Measurements from ENCODE around the gene EIF5. TPM values are rescaled to one million over a fixed set of nuclear protein-coding genes. Genes with fewer than 3 reads are reported as not detected.

EIF5 gene
- total and polyA plus RNA-seq, 2 donors (not counting 3 experiments of a cell fraction or from before 2014, with no cell fraction given) = 175 to 313 TPM

DNA sequence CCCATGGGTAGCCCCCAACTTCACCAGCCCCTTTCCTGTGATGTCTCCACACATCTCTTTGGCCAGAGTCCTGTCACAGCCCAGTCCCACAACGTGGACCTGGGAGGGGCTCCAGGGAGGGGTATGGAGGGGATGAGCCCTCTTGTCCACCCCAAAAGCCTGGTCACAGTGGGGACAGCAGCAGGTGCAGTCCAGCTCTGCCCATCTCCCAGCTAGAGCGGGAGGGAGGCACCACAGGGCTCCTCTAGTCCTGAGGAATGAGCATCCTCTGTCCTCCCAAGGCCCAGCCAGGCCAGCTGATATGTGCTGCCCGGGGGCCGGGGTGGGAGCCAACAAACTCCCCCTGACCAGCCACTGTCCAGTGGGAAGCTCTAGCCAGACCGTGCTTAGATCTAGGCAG, 43.5 kb upstream of the EIF5 start:
- CTCF ChIA-PET = interaction anchor here (2.3 to 10.4 kb wide), 7 partner anchors 9 to 214 kb away, joined by 9 to 257 read pairs (median 11); no protein-coding TSS in a partner anchor
- intact Hi-C loops (cut with micrococcal nuclease) = no loop called here

DNA sequence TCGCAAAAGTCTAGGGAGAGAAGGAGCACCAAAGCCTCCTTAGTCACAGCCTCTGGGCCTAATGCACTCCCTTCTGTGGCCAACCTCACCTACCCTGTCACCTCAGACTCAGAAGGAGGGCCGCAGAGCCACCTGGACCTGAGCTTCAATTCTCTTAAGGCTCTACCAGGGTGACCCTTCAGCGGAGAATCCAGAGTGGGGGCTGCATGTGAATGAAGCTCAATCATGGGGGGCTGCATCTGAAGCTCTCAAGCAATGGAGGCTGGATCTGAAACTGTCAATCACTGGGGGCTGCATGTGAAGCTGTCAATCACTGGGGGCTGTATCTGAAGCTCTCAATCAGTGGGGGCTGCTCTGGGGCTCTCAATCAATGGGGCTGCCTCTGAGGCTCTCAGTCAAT, 43.1 kb upstream of the EIF5 start:
- H3K79me2 ChIP-seq (ENCODE audit: control insufficient read depth, insufficient read depth, low read length) = no peaks in the 10 kb centered on the region
- no peak overlapping the region for H3K9ac ChIP-seq (replicated peaks; ENCODE audit: extremely low read depth, insufficient read depth, low read length)
- H3K36me3 ChIP-seq (ENCODE audit: control insufficient read depth in 2 of 2, extremely low read depth in 1 of 2, insufficient read depth in 2 of 2, low read length in 2 of 2) = no peaks in the 10 kb centered on the region
- no peaks in the 10 kb centered on the region for H3K9me3 ChIP-seq (replicated peaks; ENCODE audit: control insufficient read depth, insufficient read depth, low read length)
- no peak overlapping the region for H3K27ac ChIP-seq (ENCODE audit: insufficient read depth, low read depth, low read length)
- BruUV-seq (replicated peaks) = no TSS peak
- dilution Hi-C loops (cut with MboI; ENCODE audit: extremely low pct_ligation_motif_present, low sequenced_read_pairs) = no loop called here
- intact Hi-C loops (cut with micrococcal nuclease) = no loop called here
- no peak overlapping the region for H3K4me2 ChIP-seq (ENCODE audit: insufficient read depth, low read length)
- peaks cover 0 to 11% of the 10 kb centered on the region in 2 experiments for H3K27me3 ChIP-seq (ENCODE audit: control insufficient read depth in 2 of 2, insufficient read depth in 2 of 2, low read length in 2 of 2)
- DNase-seq (ENCODE audit: low read depth, low spot score) = no peak
- FAIRE-seq = no peak
- H3K4me1 ChIP-seq (ENCODE audit: control insufficient read depth, extremely low read depth, insufficient read depth, low read length) = no peaks in the 10 kb centered on the region
- TF ChIP-seq POLR2A (IDR thresholded peaks at IDR 0.05; ENCODE audit: low read depth, low read length) = no peak
- no peak for TF ChIP-seq JUN (IDR thresholded peaks at IDR 0.05; ENCODE audit: borderline replicate concordance, insufficient read depth, insufficient read length, low read depth)
- no peak for TF ChIP-seq EZH2 (IDR thresholded peaks at IDR 0.05; ENCODE audit: borderline replicate concordance, low read depth, low read length, severe bottlenecking)
- TF ChIP-seq FOS (IDR thresholded peaks at IDR 0.05; ENCODE audit: borderline replicate concordance, insufficient read depth, low read length) = no peak
- no peak for TF ChIP-seq MYC (IDR thresholded peaks at IDR 0.05; ENCODE audit: low read depth, low read length)
- no peak for TF ChIP-seq POLR2AphosphoS5 (IDR thresholded peaks at IDR 0.05; ENCODE audit: insufficient read depth, low read depth, low read length)
- TF ChIP-seq, protein P1, sequence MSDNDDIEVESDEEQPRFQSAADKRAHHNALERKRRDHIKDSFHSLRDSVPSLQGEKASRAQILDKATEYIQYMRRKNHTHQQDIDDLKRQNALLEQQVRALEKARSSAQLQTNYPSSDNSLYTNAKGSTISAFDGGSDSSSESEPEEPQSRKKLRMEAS (IDR thresholded peaks at IDR 0.05; ENCODE audit: insufficient read depth, insufficient read length) = no peak
- TF ChIP-seq, protein P2, sequence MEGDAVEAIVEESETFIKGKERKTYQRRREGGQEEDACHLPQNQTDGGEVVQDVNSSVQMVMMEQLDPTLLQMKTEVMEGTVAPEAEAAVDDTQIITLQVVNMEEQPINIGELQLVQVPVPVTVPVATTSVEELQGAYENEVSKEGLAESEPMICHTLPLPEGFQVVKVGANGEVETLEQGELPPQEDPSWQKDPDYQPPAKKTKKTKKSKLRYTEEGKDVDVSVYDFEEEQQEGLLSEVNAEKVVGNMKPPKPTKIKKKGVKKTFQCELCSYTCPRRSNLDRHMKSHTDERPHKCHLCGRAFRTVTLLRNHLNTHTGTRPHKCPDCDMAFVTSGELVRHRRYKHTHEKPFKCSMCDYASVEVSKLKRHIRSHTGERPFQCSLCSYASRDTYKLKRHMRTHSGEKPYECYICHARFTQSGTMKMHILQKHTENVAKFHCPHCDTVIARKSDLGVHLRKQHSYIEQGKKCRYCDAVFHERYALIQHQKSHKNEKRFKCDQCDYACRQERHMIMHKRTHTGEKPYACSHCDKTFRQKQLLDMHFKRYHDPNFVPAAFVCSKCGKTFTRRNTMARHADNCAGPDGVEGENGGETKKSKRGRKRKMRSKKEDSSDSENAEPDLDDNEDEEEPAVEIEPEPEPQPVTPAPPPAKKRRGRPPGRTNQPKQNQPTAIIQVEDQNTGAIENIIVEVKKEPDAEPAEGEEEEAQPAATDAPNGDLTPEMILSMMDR (IDR thresholded peaks at IDR 0.05; ENCODE audit: extremely low read depth in 1 of 2, insufficient read depth in 1 of 2, low read depth in 1 of 2, low read length in 2 of 2) = no peak
- TF ChIP-seq GATA2 (IDR thresholded peaks at IDR 0.05; ENCODE audit: insufficient read depth, insufficient read length, low read depth, low read length) = no peak
- H4K20me1 ChIP-seq (replicated peaks; ENCODE audit: control insufficient read depth, extremely low read depth, insufficient read depth, low read length) = no peaks in the 10 kb centered on the region
- H3K9me1 ChIP-seq (replicated peaks; ENCODE audit: control insufficient read depth, extremely low read depth, insufficient read depth, low read length) = no peaks in the 10 kb centered on the region
- ChIA-PET CTCF (interaction anchor here (0.6 to 10.4 kb wide), 11 partner anchors 9 to 295 kb away, joined by 4 to 257 read pairs (median 11); no protein-coding TSS in a partner anchor), POLR2A (interaction anchor here (0.5 kb wide), 1 partner anchor 212 kb away, joined by 10 read pairs; no protein-coding TSS in a partner anchor)
- no peak overlapping the region for H2AFZ ChIP-seq (ENCODE audit: low read depth, low read length)
- no peak overlapping the region for H3K4me3 ChIP-seq (replicated peaks in 1 of 3; ENCODE audit: insufficient read depth in 1 of 3, low read depth in 1 of 3, low read length in 3 of 3)

More for the DNA sequence above, 43.5 kb upstream of the EIF5 start:
- no peaks in the 10 kb centered on the region for H4K20me1 ChIP-seq (replicated peaks; ENCODE audit: control insufficient read depth, extremely low read depth, insufficient read depth, low read length)
- FAIRE-seq (no peak), DNase-seq (ENCODE audit: low read depth, low spot score) (no peak)
- no peak overlapping the region for H3K27ac ChIP-seq (ENCODE audit: insufficient read depth, low read depth, low read length)
- no TSS peak for BruUV-seq (replicated peaks)
- POLR2A ChIA-PET = interaction anchor here (0.5 kb wide), 1 partner anchor 212 kb away, joined by 10 read pairs; no protein-coding TSS in a partner anchor
- H3K9ac ChIP-seq (replicated peaks; ENCODE audit: extremely low read depth, insufficient read depth, low read length) = no peak overlapping the region
- no peaks in the 10 kb centered on the region for H3K36me3 ChIP-seq (ENCODE audit: control insufficient read depth in 2 of 2, extremely low read depth in 1 of 2, insufficient read depth in 2 of 2, low read length in 2 of 2)
- no peak for TF ChIP-seq POLR2AphosphoS5 (IDR thresholded peaks at IDR 0.05; ENCODE audit: insufficient read depth, low read depth, low read length)
- no peak overlapping the region for H3K4me3 ChIP-seq (replicated peaks in 1 of 3; ENCODE audit: insufficient read depth in 1 of 3, low read depth in 1 of 3, low read length in 3 of 3)
- dilution Hi-C loops (cut with MboI; ENCODE audit: extremely low pct_ligation_motif_present, low sequenced_read_pairs) = no loop called here
- no peaks in the 10 kb centered on the region for H3K4me1 ChIP-seq (ENCODE audit: control insufficient read depth, extremely low read depth, insufficient read depth, low read length)
- H3K79me2 ChIP-seq (ENCODE audit: control insufficient read depth, insufficient read depth, low read length) = no peaks in the 10 kb centered on the region
- peaks cover 0 to 11% of the 10 kb centered on the region in 2 experiments for H3K27me3 ChIP-seq (ENCODE audit: control insufficient read depth in 2 of 2, insufficient read depth in 2 of 2, low read length in 2 of 2)
- H3K4me2 ChIP-seq (ENCODE audit: insufficient read depth, low read length) = no peak overlapping the region
- H3K9me3 ChIP-seq (replicated peaks; ENCODE audit: control insufficient read depth, insufficient read depth, low read length) = no peaks in the 10 kb centered on the region
- no peaks in the 10 kb centered on the region for H3K9me1 ChIP-seq (replicated peaks; ENCODE audit: control insufficient read depth, extremely low read depth, insufficient read depth, low read length)
- H2AFZ ChIP-seq (ENCODE audit: low read depth, low read length) = no peak overlapping the region

All from endothelial cell of umbilical vein (primary cell).